ENCODE measurements around the gene NFE2.

DNA sequence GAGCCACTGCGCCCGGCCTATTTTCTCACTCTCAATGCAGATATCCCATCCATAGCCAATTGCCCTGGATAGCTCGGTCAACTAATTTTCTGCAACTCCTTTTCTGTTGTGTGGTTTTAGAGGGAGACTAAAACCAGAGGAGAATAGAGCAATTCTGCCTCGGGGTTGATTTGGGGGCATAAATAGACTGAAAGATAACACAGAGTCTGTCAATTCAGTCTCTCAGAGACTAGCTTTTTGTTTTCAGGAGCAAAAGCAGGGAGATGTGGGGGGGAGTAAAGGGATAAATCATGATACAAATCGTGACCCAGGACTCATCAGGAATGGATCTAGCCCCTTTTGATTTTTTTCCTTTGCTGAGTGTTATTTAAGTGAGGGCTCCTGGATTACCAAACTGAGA, 30.6 kb upstream of the NFE2 start:
- TF ChIP-seq, protein P1, sequence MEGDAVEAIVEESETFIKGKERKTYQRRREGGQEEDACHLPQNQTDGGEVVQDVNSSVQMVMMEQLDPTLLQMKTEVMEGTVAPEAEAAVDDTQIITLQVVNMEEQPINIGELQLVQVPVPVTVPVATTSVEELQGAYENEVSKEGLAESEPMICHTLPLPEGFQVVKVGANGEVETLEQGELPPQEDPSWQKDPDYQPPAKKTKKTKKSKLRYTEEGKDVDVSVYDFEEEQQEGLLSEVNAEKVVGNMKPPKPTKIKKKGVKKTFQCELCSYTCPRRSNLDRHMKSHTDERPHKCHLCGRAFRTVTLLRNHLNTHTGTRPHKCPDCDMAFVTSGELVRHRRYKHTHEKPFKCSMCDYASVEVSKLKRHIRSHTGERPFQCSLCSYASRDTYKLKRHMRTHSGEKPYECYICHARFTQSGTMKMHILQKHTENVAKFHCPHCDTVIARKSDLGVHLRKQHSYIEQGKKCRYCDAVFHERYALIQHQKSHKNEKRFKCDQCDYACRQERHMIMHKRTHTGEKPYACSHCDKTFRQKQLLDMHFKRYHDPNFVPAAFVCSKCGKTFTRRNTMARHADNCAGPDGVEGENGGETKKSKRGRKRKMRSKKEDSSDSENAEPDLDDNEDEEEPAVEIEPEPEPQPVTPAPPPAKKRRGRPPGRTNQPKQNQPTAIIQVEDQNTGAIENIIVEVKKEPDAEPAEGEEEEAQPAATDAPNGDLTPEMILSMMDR (IDR thresholded peaks at IDR 0.05): no peak
- TF ChIP-seq, protein P2, sequence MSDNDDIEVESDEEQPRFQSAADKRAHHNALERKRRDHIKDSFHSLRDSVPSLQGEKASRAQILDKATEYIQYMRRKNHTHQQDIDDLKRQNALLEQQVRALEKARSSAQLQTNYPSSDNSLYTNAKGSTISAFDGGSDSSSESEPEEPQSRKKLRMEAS (CRISPR knock-in tag; IDR thresholded peaks at IDR 0.05): no peak
- TF ChIP-seq RELA (CRISPR knock-in tag; IDR thresholded peaks at IDR 0.05; ENCODE audit: borderline replicate concordance) (no peak), GRHL2 (CRISPR knock-in tag; IDR thresholded peaks at IDR 0.05; ENCODE audit: insufficient replicate concordance, severe bottlenecking) (no peak), NFYB (CRISPR knock-in tag; conservative IDR thresholded peaks at IDR 0.05; ENCODE audit: low read depth) (no peak)
- TF ChIP-seq, protein P3, sequence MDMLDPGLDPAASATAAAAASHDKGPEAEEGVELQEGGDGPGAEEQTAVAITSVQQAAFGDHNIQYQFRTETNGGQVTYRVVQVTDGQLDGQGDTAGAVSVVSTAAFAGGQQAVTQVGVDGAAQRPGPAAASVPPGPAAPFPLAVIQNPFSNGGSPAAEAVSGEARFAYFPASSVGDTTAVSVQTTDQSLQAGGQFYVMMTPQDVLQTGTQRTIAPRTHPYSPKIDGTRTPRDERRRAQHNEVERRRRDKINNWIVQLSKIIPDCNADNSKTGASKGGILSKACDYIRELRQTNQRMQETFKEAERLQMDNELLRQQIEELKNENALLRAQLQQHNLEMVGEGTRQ (CRISPR knock-in tag; IDR thresholded peaks at IDR 0.05): no peak
- TF ChIP-seq, protein P4, sequence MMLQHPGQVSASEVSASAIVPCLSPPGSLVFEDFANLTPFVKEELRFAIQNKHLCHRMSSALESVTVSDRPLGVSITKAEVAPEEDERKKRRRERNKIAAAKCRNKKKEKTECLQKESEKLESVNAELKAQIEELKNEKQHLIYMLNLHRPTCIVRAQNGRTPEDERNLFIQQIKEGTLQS (CRISPR knock-in tag; conservative IDR thresholded peaks at IDR 0.05): no peak
- TF ChIP-seq, protein P5, sequence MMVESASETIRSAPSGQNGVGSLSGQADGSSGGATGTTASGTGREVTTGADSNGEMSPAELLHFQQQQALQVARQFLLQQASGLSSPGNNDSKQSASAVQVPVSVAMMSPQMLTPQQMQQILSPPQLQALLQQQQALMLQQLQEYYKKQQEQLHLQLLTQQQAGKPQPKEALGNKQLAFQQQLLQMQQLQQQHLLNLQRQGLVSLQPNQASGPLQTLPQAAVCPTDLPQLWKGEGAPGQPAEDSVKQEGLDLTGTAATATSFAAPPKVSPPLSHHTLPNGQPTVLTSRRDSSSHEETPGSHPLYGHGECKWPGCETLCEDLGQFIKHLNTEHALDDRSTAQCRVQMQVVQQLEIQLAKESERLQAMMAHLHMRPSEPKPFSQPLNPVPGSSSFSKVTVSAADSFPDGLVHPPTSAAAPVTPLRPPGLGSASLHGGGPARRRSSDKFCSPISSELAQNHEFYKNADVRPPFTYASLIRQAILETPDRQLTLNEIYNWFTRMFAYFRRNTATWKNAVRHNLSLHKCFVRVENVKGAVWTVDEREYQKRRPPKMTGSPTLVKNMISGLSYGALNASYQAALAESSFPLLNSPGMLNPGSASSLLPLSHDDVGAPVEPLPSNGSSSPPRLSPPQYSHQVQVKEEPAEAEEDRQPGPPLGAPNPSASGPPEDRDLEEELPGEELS (CRISPR knock-in tag; IDR thresholded peaks at IDR 0.05): no peak
- TF ChIP-seq, protein P6, sequence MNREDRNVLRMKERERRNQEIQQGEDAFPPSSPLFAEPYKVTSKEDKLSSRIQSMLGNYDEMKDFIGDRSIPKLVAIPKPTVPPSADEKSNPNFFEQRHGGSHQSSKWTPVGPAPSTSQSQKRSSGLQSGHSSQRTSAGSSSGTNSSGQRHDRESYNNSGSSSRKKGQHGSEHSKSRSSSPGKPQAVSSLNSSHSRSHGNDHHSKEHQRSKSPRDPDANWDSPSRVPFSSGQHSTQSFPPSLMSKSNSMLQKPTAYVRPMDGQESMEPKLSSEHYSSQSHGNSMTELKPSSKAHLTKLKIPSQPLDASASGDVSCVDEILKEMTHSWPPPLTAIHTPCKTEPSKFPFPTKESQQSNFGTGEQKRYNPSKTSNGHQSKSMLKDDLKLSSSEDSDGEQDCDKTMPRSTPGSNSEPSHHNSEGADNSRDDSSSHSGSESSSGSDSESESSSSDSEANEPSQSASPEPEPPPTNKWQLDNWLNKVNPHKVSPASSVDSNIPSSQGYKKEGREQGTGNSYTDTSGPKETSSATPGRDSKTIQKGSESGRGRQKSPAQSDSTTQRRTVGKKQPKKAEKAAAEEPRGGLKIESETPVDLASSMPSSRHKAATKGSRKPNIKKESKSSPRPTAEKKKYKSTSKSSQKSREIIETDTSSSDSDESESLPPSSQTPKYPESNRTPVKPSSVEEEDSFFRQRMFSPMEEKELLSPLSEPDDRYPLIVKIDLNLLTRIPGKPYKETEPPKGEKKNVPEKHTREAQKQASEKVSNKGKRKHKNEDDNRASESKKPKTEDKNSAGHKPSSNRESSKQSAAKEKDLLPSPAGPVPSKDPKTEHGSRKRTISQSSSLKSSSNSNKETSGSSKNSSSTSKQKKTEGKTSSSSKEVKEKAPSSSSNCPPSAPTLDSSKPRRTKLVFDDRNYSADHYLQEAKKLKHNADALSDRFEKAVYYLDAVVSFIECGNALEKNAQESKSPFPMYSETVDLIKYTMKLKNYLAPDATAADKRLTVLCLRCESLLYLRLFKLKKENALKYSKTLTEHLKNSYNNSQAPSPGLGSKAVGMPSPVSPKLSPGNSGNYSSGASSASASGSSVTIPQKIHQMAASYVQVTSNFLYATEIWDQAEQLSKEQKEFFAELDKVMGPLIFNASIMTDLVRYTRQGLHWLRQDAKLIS (CRISPR knock-in tag; IDR thresholded peaks at IDR 0.05; ENCODE audit: borderline replicate concordance): no peak
